NCI-H2196 (cell line): ENCODE data around the gene CYSLTR2.
"Not testable (repeated sequence)": the region's sequence is repeated elsewhere in the genome, so short reads cannot be mapped to it uniquely, and the experiment has no call there.

Source experiments
- DNase-seq: peaks from one replicate; lab custom pipeline; 2025; ENCODE audit not compliant: unreplicated experiment; lab: John Stamatoyannopoulos, UW

Gene CYSLTR2

DNA sequence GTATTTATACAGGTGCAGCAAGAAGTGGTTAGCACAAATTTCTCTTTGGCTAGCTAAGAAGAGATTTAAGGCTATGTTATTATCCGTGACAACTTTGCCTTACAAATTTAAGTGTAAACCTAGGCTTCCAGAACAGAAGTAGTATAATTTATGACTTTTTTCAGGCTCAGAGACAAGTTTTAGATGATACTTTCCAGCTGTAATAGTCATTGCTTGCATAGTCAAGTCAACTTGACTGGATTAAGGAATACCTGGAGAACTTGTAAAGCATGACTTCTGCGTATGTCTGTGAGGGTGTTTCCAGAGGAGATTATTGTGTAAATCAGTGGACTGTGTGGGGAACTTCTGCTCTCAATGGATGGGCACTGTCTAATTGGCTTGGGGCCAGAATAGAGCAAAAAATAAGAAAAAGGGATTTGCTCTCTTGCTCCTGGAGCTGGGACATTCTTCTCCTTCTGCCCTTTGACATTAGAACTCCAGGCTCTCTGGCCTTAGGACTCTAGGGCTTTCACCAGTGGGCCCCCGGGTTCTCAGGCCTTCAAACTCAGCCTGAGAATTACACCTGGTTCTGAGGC lies 33.0 kb downstream of the CYSLTR2 start:
- no peak for DNase-seq

DNA sequence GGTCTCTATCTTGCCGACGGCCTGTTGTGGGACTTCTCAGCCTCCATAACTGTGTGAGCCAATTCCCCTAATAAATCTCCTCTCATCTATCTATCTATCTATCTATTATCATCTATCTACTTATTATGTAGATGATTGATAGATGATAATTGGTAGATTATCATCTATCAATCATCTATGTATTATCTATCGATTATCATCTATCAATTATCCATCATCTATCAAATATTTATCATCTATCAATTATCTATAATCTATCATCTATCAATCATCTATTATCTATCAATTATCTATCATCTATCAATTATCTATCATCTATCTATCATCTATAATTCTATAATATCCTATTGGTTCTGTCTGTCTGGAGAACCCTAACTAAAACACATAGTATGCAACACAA lies 33.5 kb downstream of the CYSLTR2 start:
- no peak for DNase-seq

DNA sequence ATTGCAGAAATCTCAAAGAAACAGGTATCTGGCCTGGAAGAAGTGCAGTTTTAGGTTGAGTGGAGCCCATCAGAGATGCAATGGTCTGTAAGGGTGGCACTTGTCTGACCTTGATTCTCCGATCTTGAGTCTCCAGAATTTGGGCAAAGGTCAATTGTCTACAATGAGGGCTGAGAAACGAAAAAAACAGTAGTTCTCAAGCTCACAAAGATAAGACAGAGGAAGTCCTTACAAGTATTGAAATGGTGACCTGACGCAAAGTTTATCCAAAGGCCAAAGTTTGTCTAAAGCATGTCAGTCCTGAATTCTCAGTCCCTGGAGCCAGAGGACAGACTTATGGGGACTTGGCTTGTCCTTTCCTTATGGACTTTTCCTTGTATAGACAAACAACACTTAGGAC lies 40.3 kb downstream of the CYSLTR2 start:
- DNase-seq = no peak

DNA sequence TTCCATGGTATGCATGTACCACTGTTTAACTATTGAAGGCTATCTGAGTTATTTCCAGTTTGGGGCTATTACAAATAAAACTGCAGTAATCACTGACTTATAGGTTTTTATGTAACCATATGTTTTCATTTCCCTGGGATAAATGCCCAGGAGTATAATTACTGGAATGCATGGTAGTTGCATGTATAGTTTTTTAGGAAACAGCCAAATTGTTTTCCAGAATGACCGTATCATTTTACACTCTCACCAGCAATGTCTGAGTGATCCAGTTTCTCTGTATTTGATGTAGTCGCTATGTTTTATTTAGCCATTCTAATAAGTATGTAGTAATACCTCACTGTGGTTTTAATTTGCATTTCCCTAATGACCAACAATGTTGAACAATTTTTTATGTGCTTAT lies 42.0 kb downstream of the CYSLTR2 start:
- no peak for DNase-seq

DNA sequence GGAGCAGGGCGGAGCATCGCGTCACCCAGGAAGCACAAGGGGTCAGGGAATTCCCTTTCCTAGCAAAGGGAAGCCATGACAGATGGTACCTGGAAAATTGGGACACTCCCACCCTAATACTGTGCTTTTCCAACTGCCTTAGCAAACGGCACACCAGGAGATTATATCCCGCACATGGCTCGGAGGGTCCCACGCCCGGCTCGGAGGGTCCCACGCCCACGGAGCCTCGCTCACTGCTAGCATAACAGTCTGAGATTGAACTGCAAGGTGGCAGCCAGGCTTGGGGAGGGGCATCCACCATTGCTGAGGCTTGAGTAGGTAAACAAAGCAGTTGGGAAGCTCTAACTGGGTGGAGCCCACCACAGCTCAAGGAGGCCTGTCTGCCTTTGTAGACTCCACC lies 42.9 kb downstream of the CYSLTR2 start:
- DNase-seq = not testable (repeated sequence)

DNA sequence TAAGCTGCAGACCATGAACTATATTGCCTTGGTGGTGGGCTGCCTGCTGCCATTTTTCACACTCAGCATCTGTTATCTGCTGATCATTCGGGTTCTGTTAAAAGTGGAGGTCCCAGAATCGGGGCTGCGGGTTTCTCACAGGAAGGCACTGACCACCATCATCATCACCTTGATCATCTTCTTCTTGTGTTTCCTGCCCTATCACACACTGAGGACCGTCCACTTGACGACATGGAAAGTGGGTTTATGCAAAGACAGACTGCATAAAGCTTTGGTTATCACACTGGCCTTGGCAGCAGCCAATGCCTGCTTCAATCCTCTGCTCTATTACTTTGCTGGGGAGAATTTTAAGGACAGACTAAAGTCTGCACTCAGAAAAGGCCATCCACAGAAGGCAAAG lies 53.7 kb downstream of the CYSLTR2 start:
- DNase-seq = no peak

DNA sequence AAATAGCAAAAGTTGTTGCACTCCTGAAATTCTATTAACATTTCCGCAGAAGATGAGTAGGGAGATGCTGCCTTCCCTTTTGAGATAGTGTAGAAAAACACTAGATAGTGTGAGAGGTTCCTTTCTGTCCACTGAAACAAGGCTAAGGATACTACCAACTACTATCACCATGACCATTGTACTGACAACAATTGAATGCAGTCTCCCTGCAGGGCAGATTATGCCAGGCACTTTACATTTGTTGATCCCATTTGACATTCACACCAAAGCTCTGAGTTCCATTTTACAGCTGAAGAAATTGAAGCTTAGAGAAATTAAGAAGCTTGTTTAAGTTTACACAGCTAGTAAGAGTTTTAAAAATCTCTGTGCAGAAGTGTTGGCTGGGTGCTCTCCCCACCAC lies 55.0 kb downstream of the CYSLTR2 start:
- DNase-seq = no peak

DNA sequence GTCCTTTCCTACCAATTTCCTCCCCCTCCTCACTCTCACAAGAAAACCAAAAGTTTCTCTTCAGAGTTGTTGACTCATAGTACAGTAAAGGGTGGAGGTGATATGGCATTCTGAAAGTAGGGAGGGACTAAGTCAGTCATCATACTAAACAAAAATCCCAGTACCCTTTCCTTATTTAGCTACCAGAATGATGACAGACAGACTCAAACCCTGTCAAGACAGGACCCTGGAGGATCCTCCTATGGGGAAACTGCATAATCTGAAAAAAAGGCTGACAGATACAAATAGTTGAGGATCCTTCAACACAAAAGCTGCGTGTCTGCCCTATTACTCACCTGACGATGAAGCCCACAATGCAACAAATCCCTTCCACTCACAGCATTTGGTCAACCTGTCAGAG lies 55.5 kb downstream of the CYSLTR2 start:
- DNase-seq = no peak

DNA sequence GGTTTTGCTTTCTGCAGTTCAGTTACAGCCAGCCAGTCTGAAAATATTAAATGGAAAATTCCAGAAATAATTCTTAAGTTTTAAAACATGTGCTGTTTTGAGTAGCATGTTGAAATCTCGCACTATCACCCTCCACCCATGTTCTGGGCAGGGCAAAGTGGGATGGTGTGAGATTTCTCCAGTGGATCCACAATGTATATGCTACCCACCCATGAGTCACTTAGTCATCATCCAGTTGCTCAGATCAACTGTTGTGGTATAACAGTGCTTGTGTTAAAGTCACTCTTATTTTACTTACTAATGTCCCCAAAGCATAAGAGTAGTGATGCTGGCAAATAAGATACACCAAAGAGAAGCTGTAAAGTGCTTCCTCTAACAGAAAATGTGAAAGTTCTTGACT lies 56.4 kb downstream of the CYSLTR2 start:
- DNase-seq = no peak

DNA sequence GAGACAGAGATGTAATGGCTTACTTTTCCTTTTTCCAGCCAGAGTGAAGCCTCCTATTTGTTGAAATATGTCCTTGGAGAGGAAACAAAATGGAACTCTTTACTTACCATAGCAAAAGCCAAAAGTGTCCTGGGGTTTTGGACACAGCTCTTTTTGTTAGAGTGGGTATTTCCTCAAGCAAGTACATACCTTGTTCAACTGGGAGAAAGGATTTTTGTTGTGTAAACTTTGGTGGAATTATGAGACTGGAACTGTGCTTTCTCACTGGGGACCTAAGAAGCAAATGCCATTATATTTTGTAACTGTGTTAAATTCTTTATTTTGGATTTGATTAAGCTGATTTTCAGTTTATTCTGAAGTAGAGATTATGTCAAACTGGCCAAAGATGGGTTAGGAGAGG lies 58.4 kb downstream of the CYSLTR2 start:
- no peak for DNase-seq

DNA sequence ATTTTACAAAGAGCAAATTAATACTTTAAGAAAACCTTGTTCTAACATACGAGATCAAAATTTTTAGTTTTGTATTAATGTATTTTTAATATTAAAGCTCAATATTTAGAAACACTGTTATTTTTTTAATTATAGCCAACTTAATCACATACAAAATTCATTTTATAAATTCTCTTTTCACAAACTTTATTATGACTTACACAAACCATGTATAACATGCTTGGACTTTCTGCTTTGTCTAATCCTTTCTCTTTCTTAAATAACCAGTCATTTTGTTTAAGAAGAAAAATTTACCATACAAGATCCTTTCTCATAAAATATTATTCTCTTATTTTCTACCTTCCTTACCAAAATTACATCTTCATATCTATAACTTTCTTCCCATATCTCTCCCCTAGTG lies 62.2 kb downstream of the CYSLTR2 start:
- no peak for DNase-seq

DNA sequence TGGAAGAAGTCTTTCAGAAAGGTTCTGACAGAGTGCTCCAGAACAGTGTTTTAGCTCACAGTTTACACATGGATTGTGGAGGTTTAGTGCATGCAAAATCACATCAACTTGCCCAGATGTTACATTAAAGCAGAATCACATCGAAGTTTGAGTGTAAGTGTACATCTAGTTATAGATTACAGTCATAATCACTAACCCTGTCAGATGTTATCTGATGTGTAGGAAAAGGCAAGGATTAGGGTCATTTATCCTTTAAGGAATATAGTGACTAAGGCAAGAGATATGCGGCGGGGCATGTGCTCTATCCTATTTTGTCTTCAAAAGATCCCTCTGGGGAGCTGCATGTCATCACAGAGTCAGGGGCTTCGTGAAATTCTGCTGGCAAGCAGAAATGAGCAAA lies 66.9 kb downstream of the CYSLTR2 start:
- no peak for DNase-seq

DNA sequence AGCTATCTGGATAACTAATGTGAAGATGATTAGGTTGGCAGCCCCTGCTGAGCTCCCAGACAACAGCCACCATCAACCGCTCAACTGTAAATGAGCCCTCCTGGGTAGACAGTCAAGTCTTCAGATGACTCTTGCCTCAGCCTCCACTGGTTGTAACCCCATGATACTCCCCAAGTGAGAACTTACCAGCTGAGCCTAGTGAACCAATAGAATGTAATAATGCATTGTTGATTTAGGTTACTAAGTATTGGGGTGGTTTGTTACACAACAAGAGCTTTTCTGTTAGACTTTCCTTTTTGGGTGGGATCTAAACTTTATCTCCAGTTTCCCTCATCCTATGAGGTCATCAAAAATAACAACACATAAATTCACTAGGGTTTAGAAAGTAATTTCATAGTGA lies 69.4 kb downstream of the CYSLTR2 start:
- no peak for DNase-seq

DNA sequence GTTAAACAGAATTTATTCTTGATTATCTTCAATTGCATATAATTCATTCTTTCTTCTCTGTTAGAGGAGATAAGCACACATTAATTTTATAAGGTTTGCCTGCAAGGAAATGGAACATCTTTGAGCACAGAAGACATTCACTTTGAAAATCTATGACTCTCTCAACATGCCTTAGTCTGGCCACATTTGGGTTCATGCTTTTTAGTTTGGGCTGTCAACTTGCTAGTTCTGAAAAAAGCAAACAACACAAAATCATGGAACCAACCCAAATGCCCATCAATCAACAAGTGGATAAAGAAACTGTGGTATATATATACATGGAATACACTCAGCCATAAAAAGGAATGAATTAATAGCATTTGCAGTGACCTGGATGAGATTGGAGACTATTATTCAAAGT lies 71.5 kb downstream of the CYSLTR2 start:
- no peak for DNase-seq

DNA sequence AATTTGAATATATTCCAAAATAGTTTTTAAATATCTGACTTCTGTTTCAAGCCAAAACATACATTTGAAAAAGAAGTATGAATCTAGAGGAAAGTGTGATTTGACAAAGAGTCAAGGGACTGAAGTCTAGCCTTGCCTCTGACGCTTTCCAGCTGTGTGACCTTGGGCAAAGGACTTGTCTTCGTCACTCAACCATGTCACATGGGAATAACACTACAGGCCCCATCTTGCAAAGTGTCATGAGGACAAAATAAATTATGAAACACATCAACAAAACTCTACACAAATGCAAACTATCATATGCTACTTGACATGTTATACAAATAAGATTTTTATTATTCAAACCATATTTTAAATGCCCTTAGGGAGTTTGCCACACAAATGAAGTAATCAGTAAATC lies 73.0 kb downstream of the CYSLTR2 start:
- DNase-seq = no peak

DNA sequence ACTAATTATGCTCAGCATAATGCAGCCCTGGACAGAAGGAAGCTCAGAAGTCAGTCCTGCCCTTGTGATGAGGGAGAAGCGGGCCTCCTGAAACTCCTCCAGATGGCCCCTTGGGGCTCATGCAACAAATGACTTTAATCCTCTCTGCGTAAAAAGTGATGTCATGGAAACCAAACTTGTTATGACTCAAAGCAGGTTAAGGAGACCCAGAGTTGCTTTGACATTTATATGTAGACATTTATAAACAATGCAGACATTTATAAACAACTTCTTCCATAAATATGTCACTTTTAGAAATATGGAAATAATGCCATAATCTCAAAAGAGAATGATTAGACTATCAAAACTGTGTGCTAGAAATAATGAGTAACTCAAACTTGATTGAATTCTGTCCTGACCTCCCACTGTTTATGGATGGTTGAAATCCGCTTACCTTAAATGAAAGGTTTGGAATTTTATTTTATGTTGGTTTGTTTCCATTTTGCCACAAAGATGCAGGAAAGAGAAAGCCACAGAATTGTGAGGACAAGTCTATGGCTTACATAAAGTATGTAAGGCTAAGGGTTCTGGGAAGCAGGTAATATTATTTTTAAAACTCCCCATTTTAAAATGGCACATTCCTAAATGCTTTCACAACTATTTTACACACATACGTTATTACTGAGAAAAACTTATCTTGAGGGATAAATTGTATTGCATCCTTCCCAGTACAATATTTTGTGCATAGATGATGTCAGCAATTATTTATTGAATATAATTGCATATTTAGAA lies 73.7 kb downstream of the CYSLTR2 start:
- no peak for DNase-seq

DNA sequence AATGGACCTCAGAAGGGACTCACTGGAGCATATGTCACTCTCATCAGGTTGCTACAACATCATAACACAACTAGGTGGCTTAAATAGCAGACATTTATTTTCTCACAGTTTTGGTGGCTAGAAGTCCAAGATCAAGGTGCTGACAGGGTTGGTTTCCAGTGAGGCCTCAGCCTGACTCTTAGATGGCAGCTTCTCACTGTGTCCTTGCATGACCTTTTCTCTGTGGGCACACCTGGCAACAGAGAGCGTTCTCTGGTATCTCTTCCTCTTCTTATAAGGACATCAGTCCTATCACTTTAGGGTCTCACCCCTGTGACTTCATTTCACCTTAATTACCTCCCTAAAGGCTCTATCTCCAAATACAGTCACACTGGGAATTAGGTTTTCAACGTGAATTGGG lies 74.5 kb downstream of the CYSLTR2 start:
- DNase-seq = no peak

DNA sequence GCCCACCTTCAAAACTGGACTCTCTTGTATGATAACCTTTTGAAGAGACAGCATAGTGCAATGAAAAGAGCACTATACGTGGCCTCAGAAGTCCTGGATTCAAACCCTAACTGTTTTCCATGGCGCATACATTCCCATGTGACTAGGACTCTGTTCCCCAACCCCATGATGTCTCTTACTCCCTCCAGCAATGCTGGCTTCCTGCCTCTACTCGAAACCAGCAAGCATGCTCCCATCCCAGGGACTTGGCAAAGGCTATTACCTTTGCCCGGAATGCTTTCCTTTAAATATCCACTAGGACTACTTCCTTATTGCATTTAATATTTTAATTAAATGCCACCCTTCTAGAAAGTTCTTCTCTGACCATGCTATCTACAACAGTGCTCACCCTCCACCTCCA lies 75.1 kb downstream of the CYSLTR2 start:
- DNase-seq = no peak

DNA sequence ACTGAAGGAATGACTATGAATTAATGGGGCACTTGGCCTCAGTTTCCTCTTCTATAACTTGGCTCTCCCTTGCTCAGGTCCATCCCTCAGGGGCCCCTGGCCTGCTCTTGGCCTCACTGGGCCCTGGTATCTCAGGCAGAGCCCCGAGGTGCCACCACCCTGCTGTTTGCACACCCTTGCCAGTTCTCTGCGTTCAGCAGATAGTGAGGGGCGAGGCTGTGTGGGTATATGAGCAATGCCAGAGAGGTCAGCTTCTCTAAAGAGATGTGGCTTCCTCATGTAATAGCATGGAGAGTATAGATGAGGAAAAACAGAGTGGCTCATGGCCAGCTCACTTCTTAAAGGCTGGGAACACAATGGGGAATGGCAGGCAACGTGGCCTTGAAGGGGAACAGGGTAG lies 76.1 kb downstream of the CYSLTR2 start:
- DNase-seq = no peak

DNA sequence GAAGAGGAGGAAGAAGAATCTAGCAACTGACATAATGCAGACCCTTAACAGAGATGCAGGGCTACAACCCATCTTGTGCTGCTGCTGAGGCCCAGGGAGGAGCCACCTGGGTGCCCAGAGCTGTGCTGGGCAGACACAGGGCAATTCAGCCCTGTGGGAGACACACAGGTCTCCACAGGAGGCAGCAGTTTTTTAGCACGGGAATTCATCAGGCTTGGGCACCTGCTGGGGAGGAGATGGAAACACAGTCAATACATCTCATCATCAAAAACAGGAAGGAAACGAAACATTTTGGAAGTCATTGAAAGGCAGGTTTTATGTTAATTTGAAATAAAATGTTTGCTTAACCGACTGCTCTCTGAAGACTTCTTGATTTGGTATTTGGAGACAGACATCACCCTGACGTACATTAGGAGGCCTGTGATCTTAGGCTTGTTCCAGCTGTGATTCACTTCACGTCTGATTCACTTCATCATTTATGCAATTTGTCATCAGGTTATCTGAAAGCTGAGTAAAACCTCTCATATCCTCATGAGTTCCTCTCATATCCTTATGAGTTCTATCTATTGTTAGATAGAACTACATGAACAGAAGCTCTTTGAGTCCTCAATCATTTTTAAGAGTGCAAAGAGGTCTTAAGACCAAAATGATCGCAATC lies 77.4 kb downstream of the CYSLTR2 start:
- no peak for DNase-seq

DNA sequence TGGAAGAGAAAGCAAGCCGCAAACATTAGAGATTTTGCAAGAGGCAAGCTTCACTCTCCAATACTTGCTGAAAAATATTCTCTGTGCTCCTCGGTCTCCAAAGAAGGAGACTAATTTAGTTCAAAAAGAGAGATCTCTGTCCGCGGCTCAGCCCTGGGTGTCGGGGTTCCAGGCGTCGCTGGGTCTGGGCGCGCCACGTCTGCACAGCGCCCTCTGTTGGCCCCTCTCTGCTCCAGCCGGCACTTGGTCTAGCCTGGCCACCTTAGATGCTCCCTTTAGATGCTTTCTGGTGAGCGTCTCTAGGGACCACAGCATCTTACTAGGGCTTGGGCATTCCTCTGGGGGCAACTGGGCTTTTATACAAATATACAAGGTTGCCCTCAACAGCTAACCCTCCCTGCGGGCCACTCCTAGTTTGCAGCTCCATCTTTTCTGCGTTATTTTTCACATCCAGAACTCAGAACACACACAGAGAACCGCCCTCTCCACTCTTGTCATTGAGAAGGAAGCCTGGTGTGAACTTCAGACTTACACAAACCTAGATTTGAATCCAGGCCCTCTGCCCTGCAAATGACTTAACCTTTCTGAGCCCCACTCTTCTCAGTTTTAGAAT lies 78.3 kb downstream of the CYSLTR2 start:
- DNase-seq = no peak

DNA sequence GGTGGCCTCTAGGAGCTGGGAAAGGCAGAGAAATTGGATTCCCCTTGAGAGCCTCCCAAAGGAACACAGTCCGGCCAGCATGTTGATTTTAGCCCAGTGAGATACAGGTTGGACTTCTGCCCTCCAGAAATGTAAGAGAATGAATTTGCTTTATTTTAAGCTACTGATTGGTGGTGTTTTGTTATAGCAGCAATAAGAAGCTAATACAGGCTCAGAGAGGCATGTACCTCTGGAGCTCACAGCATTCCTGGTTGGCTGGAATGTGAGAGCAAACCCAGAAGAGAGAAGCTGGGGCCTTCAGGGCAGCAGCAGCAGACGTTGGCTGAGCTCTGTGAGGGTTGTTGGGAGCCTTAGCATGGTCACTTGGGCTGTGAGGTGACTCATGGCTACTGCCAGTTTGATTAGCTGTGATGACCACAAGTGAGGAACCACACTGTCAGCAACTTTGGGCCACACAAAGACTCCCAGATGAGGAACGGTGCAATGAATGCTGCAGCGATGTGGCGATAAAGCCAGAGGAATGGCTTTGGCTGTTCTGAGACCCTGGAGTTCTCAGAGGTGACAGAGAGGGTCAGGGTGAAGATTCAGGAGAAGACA lies 80.1 kb downstream of the CYSLTR2 start:
- DNase-seq = no peak
